HCT116 (cell line): ENCODE results near the gene CALML4. TPM values are rescaled to one million over a fixed set of nuclear protein-coding genes. Genes with fewer than 3 reads are reported as not detected.

Experiments
- ATAC-seq: fragments of 200-7000 bp; cut with Tn5 transposase; 2 replicates; pipeline ENCODE4 v1.9.1; 2020; ENCODE audit warnings: mild to moderate bottlenecking, moderate library complexity
- BruUV-seq: library from RNA; stranded (reverse); fragments of 400-500 nt; replicated peaks from 2 replicates; lab custom pipeline; 2021; lab: Mats Ljungman, UMichigan
- CTCF ChIA-PET: fragments of 300-600 bp; sonication (Branson Sonifier 250); formaldehyde crosslinking; loops from one replicate; lab custom pipeline; 2021; ENCODE audit warnings: antibody characterized with exemption; lab: Charles Lee
- POLR2A ChIA-PET: fragments of 300-600, 350-600 bp; sonication (Branson Sonifier 250); formaldehyde crosslinking; loops from one replicate; lab custom pipeline; 2021; ENCODE audit warnings: antibody characterized with exemption; lab: Charles Lee
- RAD21 ChIA-PET, 2 experiments: fragments of 300-600 bp; sonication (Branson Sonifier 250); formaldehyde crosslinking; loops; one replicate each; lab custom pipeline; 2023; ENCODE audit warnings: low total read pairs in 2 of 2; ENCODE audit not compliant: uncharacterized antibody in 2 of 2, unreplicated experiment in 2 of 2, low non-redundant PET in 1 of 2; lab: Charles Lee
- DNase-seq: peaks from one replicate; pipeline ENCODE4 v3.0.0-alpha.2; 2010; ENCODE audit warnings: low read depth, low spot score
- H2AFZ ChIP-seq: fragments of 200-600 bp; shearing (Covaris generic), sonication (generic); 2 replicates; pipeline ENCODE4 v1.6.1; 2017; ENCODE audit warnings: low read depth, mixed run types, mixed read lengths, antibody characterized with exemption, low read length; ENCODE audit not compliant: poor library complexity, severe bottlenecking
- H3K27ac ChIP-seq: 2 replicates; pipeline ENCODE4 v1.5.1; 2012; ENCODE audit warnings: low read depth, low read length
- H3K27me3 ChIP-seq: fragments of 200-600 bp; sonication (generic); 2 replicates; pipeline ENCODE4 v1.6.1; 2016; ENCODE audit warnings: mixed run types, low read length, mixed read lengths; ENCODE audit not compliant: insufficient read depth
- H3K36me3 ChIP-seq, 2 experiments: fragments of 200-500 bp in 1 of 2; fragments of 200-600 bp in 1 of 2; sonication (Bioruptor generic) in 1 of 2; sonication (generic) in 1 of 2; 2 replicates each; pipeline versions ENCODE4 v1.5.1 to v1.6.1; 2014 to 2016; ENCODE audit warnings: low read length in 2 of 2, inconsistent platforms in 1 of 2, mixed read lengths in 1 of 2, mixed run types in 1 of 2; ENCODE audit not compliant: insufficient read depth in 2 of 2, control insufficient read depth in 1 of 2
- H3K4me1 ChIP-seq, 2 experiments: fragments of 200-600 bp in 1 of 2; sonication (generic) in 1 of 2; 2 replicates each; pipeline versions ENCODE4 v1.5.1 to v1.6.1; 2012 to 2017; ENCODE audit warnings: low read length in 2 of 2, inconsistent platforms in 1 of 2, mild to moderate bottlenecking in 1 of 2, mixed read lengths in 1 of 2, mixed run types in 1 of 2, moderate library complexity in 1 of 2; ENCODE audit not compliant: insufficient read depth in 2 of 2, control insufficient read depth in 1 of 2
- H3K4me2 ChIP-seq: fragments of 200-600 bp; sonication (generic); 2 replicates; pipeline ENCODE4 v1.6.1; 2017; ENCODE audit warnings: mixed run types, low read length, mixed read lengths
- H3K4me3 ChIP-seq, 2 experiments: fragments of 200-600 bp in 1 of 2; sonication (generic) in 1 of 2; replicated peaks in 1 of 2; 2 replicates each; pipeline ENCODE4 v1.5.1; 2011 to 2016; ENCODE audit warnings: low read length in 2 of 2, control low read depth in 1 of 2, low read depth in 1 of 2, mild to moderate bottlenecking in 1 of 2, mixed read lengths in 1 of 2, mixed run types in 1 of 2
- H3K79me2 ChIP-seq: fragments of 200-600 bp; sonication (generic); 2 replicates; pipeline ENCODE4 v1.6.1; 2017; ENCODE audit warnings: mild to moderate bottlenecking, mixed run types, low read length, moderate library complexity, mixed read lengths; ENCODE audit not compliant: insufficient read depth
- H3K9ac ChIP-seq: fragments of 200-600 bp; sonication (generic); 2 replicates; pipeline ENCODE4 v1.6.1; 2016; ENCODE audit warnings: low read length, mixed read lengths
- H3K9me2 ChIP-seq: fragments of 200-600 bp; sonication (generic), shearing (Covaris generic); 2 replicates; pipeline ENCODE4 v1.6.1; 2017; ENCODE audit warnings: mixed run types, mild to moderate bottlenecking, moderate library complexity; ENCODE audit not compliant: insufficient read depth
- H3K9me3 ChIP-seq, 2 experiments: fragments of 200-500 bp in 1 of 2; fragments of 200-600 bp in 1 of 2; sonication (Bioruptor generic) in 1 of 2; sonication (generic) in 1 of 2; 2 replicates each; pipeline ENCODE4 v1.6.1; 2014 to 2017; ENCODE audit warnings: low read length in 2 of 2, mixed read lengths in 2 of 2, inconsistent platforms in 1 of 2, low read depth in 1 of 2, mild to moderate bottlenecking in 1 of 2, mixed run types in 1 of 2, moderate library complexity in 1 of 2; ENCODE audit not compliant: control insufficient read depth in 1 of 2, insufficient read depth in 1 of 2
- H4K20me1 ChIP-seq: fragments of 200-600 bp; sonication (generic), shearing (Covaris generic); 2 replicates; pipeline ENCODE4 v1.6.1; 2017; ENCODE audit warnings: mixed run types, mild to moderate bottlenecking, moderate library complexity; ENCODE audit not compliant: insufficient read depth
- CBX3 ChIP-seq: IDR thresholded peaks from 2 replicates; pipeline ENCODE4 v1.6.1; 2012; ENCODE audit warnings: low read depth
- CEBPB ChIP-seq: IDR thresholded peaks from 2 replicates; pipeline ENCODE4 v1.6.1; 2012; ENCODE audit warnings: low read depth
- CTCF ChIP-seq, 3 experiments: fragments of 200-600 bp in 1 of 3; sonication (generic) in 1 of 3; IDR thresholded peaks in 2 of 3; conservative IDR thresholded peaks in 1 of 3; 2 replicates each; pipeline ENCODE4 v1.5.1; 2012 to 2017; ENCODE audit warnings: low read depth in 2 of 3, low read length in 2 of 3, antibody characterized with exemption in 1 of 3, borderline replicate concordance in 1 of 3, control low read depth in 1 of 3, mild to moderate bottlenecking in 1 of 3, mixed read lengths in 1 of 3, mixed run types in 1 of 3, moderate library complexity in 1 of 3; ENCODE audit not compliant: insufficient read depth in 1 of 3
- EGR1 ChIP-seq: IDR thresholded peaks from 2 replicates; pipeline ENCODE4 v1.6.1; 2012; ENCODE audit warnings: low read depth
- ELF1 ChIP-seq: IDR thresholded peaks from 2 replicates; pipeline ENCODE4 v1.6.1; 2012; ENCODE audit warnings: low read depth, borderline replicate concordance
- EZH2 ChIP-seq: fragments of 200-600 bp; sonication (generic); IDR thresholded peaks from 2 replicates; pipeline ENCODE4 v1.6.1; 2017; ENCODE audit warnings: antibody characterized with exemption, mixed run types
- EZH2phosphoT487 ChIP-seq: fragments of 200-600 bp; IDR thresholded peaks from 2 replicates; pipeline ENCODE4 v1.6.1; 2018; ENCODE audit warnings: antibody characterized with exemption, borderline replicate concordance
- FOSL1 ChIP-seq: IDR thresholded peaks from 2 replicates; pipeline ENCODE4 v1.6.1; 2012; ENCODE audit warnings: low read depth
- POLR2AphosphoS5 ChIP-seq: IDR thresholded peaks from 2 replicates; pipeline ENCODE4 v1.6.1; 2011; ENCODE audit warnings: mild to moderate bottlenecking, low read depth, low read length, moderate library complexity
- SIN3A ChIP-seq: IDR thresholded peaks from 2 replicates; pipeline ENCODE4 v1.6.1; 2012; ENCODE audit warnings: low read depth
- SP1 ChIP-seq: IDR thresholded peaks from 2 replicates; pipeline ENCODE4 v1.6.1; 2012; ENCODE audit warnings: low read depth
- intact Hi-C: fragments of 100-400 bp; cut with micrococcal nuclease; formaldehyde crosslinking; loops from 2 replicates; pipeline ENCODE4 v1.10.0; 2022
- total RNA-seq: library from RNA; stranded (reverse); gene quantifications from one replicate; pipeline ENCODE4 v1.2.1, GENCODE V29; 2021; ENCODE audit not compliant: unreplicated experiment

Gene CALML4
- total RNA-seq, 1 experiment from 2014 or later = 8.5 TPM

GRCh38 chr15:68188647-68189046, 16.5 kb downstream of the CALML4 start:
- Histone ChIP-seq H3K4me1 (no peaks in the 10 kb centered on the region), H3K79me2 (no peaks in the 10 kb centered on the region), H3K9ac (no peak overlapping the region), H4K20me1 (0 out of 2 replicates have a peak, but pooled peaks cover 2% of the 10 kb centered on the region), H3K36me3 (peaks cover 20 to 28% of the 10 kb centered on the region in 2 experiments; a peak in 3 of 4 replicates)
- TF ChIP-seq CBX3 (no peak), SIN3A (no peak), EZH2 (no peak), FOSL1 (no peak), POLR2AphosphoS5 (no peak), EGR1 (no peak), CTCF (IDR thresholded peaks at IDR 0.05 in 2 of 3, conservative IDR thresholded peaks at IDR 0.05 in 1 of 3; ENCODE audit: borderline replicate concordance in 1 of 3, insufficient read depth in 1 of 3, low read depth in 2 of 3, low read length in 2 of 3) (no peak), SP1 (no peak), ELF1 (no peak), EZH2phosphoT487 (no peak), CEBPB (no peak)
- TF ChIP-seq, all 23 proteins: peak for 0
- Histone ChIP-seq H2AFZ (no peak overlapping the region), H3K4me3 (no peak overlapping the region), H3K4me2 (no peak overlapping the region), H3K9me3 (no peaks in the 10 kb centered on the region), H3K27me3 (no peaks in the 10 kb centered on the region), H3K9me2 (no peaks in the 10 kb centered on the region), H3K27ac (no peak overlapping the region)
- intact Hi-C loops = no loop called here
- DNase-seq (no peak), ATAC-seq (no peak)
- CTCF ChIA-PET = no interaction called here
- no TSS peak for BruUV-seq
- POLR2A ChIA-PET = no interaction called here
- RAD21 ChIA-PET = no interaction called here
